HCT116 (cell line): ENCODE measurements around the gene INO80. TPM values are rescaled to one million over a fixed set of nuclear protein-coding genes. Genes with fewer than 3 reads are reported as not detected.

ENCODE experiments used
- ATAC-seq: fragments of 200-7000 bp; cut with Tn5 transposase; 2 replicates; pipeline ENCODE4 v1.9.1; 2020; ENCODE audit warnings: mild to moderate bottlenecking, moderate library complexity
- BruUV-seq: library from RNA; stranded (reverse); fragments of 400-500 nt; replicated peaks from 2 replicates; lab custom pipeline; 2021; lab: Mats Ljungman, UMichigan
- CTCF ChIA-PET: fragments of 300-600 bp; sonication (Branson Sonifier 250); formaldehyde crosslinking; loops from one replicate; lab custom pipeline; 2021; ENCODE audit warnings: antibody characterized with exemption; lab: Charles Lee
- POLR2A ChIA-PET: fragments of 300-600, 350-600 bp; sonication (Branson Sonifier 250); formaldehyde crosslinking; loops from one replicate; lab custom pipeline; 2021; ENCODE audit warnings: antibody characterized with exemption; lab: Charles Lee
- RAD21 ChIA-PET, 2 experiments: fragments of 300-600 bp; sonication (Branson Sonifier 250); formaldehyde crosslinking; loops; one replicate each; lab custom pipeline; 2023; ENCODE audit warnings: low total read pairs in 2 of 2; ENCODE audit not compliant: uncharacterized antibody in 2 of 2, unreplicated experiment in 2 of 2, low non-redundant PET in 1 of 2; lab: Charles Lee
- DNase-seq: peaks from one replicate; pipeline ENCODE4 v3.0.0-alpha.2; 2010; ENCODE audit warnings: low read depth, low spot score
- H2AFZ ChIP-seq: fragments of 200-600 bp; shearing (Covaris generic), sonication (generic); 2 replicates; pipeline ENCODE4 v1.6.1; 2017; ENCODE audit warnings: low read depth, mixed run types, mixed read lengths, antibody characterized with exemption, low read length; ENCODE audit not compliant: poor library complexity, severe bottlenecking
- H3K27ac ChIP-seq: 2 replicates; pipeline ENCODE4 v1.5.1; 2012; ENCODE audit warnings: low read depth, low read length
- H3K27me3 ChIP-seq: fragments of 200-600 bp; sonication (generic); 2 replicates; pipeline ENCODE4 v1.6.1; 2016; ENCODE audit warnings: mixed run types, low read length, mixed read lengths; ENCODE audit not compliant: insufficient read depth
- H3K36me3 ChIP-seq, 2 experiments: fragments of 200-500 bp in 1 of 2; fragments of 200-600 bp in 1 of 2; sonication (Bioruptor generic) in 1 of 2; sonication (generic) in 1 of 2; 2 replicates each; pipeline versions ENCODE4 v1.5.1 to v1.6.1; 2014 to 2016; ENCODE audit warnings: low read length in 2 of 2, inconsistent platforms in 1 of 2, mixed read lengths in 1 of 2, mixed run types in 1 of 2; ENCODE audit not compliant: insufficient read depth in 2 of 2, control insufficient read depth in 1 of 2
- H3K4me1 ChIP-seq, 2 experiments: fragments of 200-600 bp in 1 of 2; sonication (generic) in 1 of 2; 2 replicates each; pipeline versions ENCODE4 v1.5.1 to v1.6.1; 2012 to 2017; ENCODE audit warnings: low read length in 2 of 2, inconsistent platforms in 1 of 2, mild to moderate bottlenecking in 1 of 2, mixed read lengths in 1 of 2, mixed run types in 1 of 2, moderate library complexity in 1 of 2; ENCODE audit not compliant: insufficient read depth in 2 of 2, control insufficient read depth in 1 of 2
- H3K4me2 ChIP-seq: fragments of 200-600 bp; sonication (generic); 2 replicates; pipeline ENCODE4 v1.6.1; 2017; ENCODE audit warnings: mixed run types, low read length, mixed read lengths
- H3K4me3 ChIP-seq, 2 experiments: fragments of 200-600 bp in 1 of 2; sonication (generic) in 1 of 2; replicated peaks in 1 of 2; 2 replicates each; pipeline ENCODE4 v1.5.1; 2011 to 2016; ENCODE audit warnings: low read length in 2 of 2, control low read depth in 1 of 2, low read depth in 1 of 2, mild to moderate bottlenecking in 1 of 2, mixed read lengths in 1 of 2, mixed run types in 1 of 2
- H3K79me2 ChIP-seq: fragments of 200-600 bp; sonication (generic); 2 replicates; pipeline ENCODE4 v1.6.1; 2017; ENCODE audit warnings: mild to moderate bottlenecking, mixed run types, low read length, moderate library complexity, mixed read lengths; ENCODE audit not compliant: insufficient read depth
- H3K9ac ChIP-seq: fragments of 200-600 bp; sonication (generic); 2 replicates; pipeline ENCODE4 v1.6.1; 2016; ENCODE audit warnings: low read length, mixed read lengths
- H3K9me2 ChIP-seq: fragments of 200-600 bp; sonication (generic), shearing (Covaris generic); 2 replicates; pipeline ENCODE4 v1.6.1; 2017; ENCODE audit warnings: mixed run types, mild to moderate bottlenecking, moderate library complexity; ENCODE audit not compliant: insufficient read depth
- H3K9me3 ChIP-seq, 2 experiments: fragments of 200-500 bp in 1 of 2; fragments of 200-600 bp in 1 of 2; sonication (Bioruptor generic) in 1 of 2; sonication (generic) in 1 of 2; 2 replicates each; pipeline ENCODE4 v1.6.1; 2014 to 2017; ENCODE audit warnings: low read length in 2 of 2, mixed read lengths in 2 of 2, inconsistent platforms in 1 of 2, low read depth in 1 of 2, mild to moderate bottlenecking in 1 of 2, mixed run types in 1 of 2, moderate library complexity in 1 of 2; ENCODE audit not compliant: control insufficient read depth in 1 of 2, insufficient read depth in 1 of 2
- H4K20me1 ChIP-seq: fragments of 200-600 bp; sonication (generic), shearing (Covaris generic); 2 replicates; pipeline ENCODE4 v1.6.1; 2017; ENCODE audit warnings: mixed run types, mild to moderate bottlenecking, moderate library complexity; ENCODE audit not compliant: insufficient read depth
- CBX3 ChIP-seq: IDR thresholded peaks from 2 replicates; pipeline ENCODE4 v1.6.1; 2012; ENCODE audit warnings: low read depth
- CEBPB ChIP-seq: IDR thresholded peaks from 2 replicates; pipeline ENCODE4 v1.6.1; 2012; ENCODE audit warnings: low read depth
- EGR1 ChIP-seq: IDR thresholded peaks from 2 replicates; pipeline ENCODE4 v1.6.1; 2012; ENCODE audit warnings: low read depth
- ELF1 ChIP-seq: IDR thresholded peaks from 2 replicates; pipeline ENCODE4 v1.6.1; 2012; ENCODE audit warnings: low read depth, borderline replicate concordance
- EZH2 ChIP-seq: fragments of 200-600 bp; sonication (generic); IDR thresholded peaks from 2 replicates; pipeline ENCODE4 v1.6.1; 2017; ENCODE audit warnings: antibody characterized with exemption, mixed run types
- EZH2phosphoT487 ChIP-seq: fragments of 200-600 bp; IDR thresholded peaks from 2 replicates; pipeline ENCODE4 v1.6.1; 2018; ENCODE audit warnings: antibody characterized with exemption, borderline replicate concordance
- POLR2A ChIP-seq: IDR thresholded peaks from 2 replicates; pipeline ENCODE4 v1.7.0; 2011; ENCODE audit warnings: borderline replicate concordance; ENCODE audit not compliant: insufficient read depth, insufficient read length; ENCODE audit errors: extremely low read depth
- POLR2AphosphoS5 ChIP-seq: IDR thresholded peaks from 2 replicates; pipeline ENCODE4 v1.6.1; 2011; ENCODE audit warnings: mild to moderate bottlenecking, low read depth, low read length, moderate library complexity
- SIN3A ChIP-seq: IDR thresholded peaks from 2 replicates; pipeline ENCODE4 v1.6.1; 2012; ENCODE audit warnings: low read depth
- SP1 ChIP-seq: IDR thresholded peaks from 2 replicates; pipeline ENCODE4 v1.6.1; 2012; ENCODE audit warnings: low read depth
- SRF ChIP-seq: IDR thresholded peaks from 2 replicates; pipeline ENCODE4 v1.6.1; 2012; ENCODE audit warnings: low read depth
- TCF7L2 ChIP-seq: IDR thresholded peaks from 2 replicates; pipeline ENCODE4 v1.7.0; 2011; ENCODE audit warnings: borderline replicate concordance, inconsistent platforms; ENCODE audit not compliant: insufficient read depth, insufficient read length; ENCODE audit errors: extremely low read depth
- YY1 ChIP-seq: IDR thresholded peaks from 2 replicates; pipeline ENCODE4 v1.6.1; 2011; ENCODE audit warnings: low read length, low read depth, moderate library complexity, mild to moderate bottlenecking; ENCODE audit not compliant: insufficient replicate concordance; ENCODE audit errors: extremely low read depth
- ZFX ChIP-seq: fragments of 450-650 bp; IDR thresholded peaks from 2 replicates; pipeline ENCODE4 v1.6.1; 2017
- ZNF274 ChIP-seq: fragments of 200-500 bp; sonication (Bioruptor generic); IDR thresholded peaks from 2 replicates; pipeline ENCODE4 v1.6.1; 2014; ENCODE audit warnings: mild to moderate bottlenecking, low read depth, low read length, inconsistent platforms
- intact Hi-C: fragments of 100-400 bp; cut with micrococcal nuclease; formaldehyde crosslinking; loops from 2 replicates; pipeline ENCODE4 v1.10.0; 2022
- total RNA-seq: library from RNA; stranded (reverse); gene quantifications from one replicate; pipeline ENCODE4 v1.2.1, GENCODE V29; 2021; ENCODE audit not compliant: unreplicated experiment
- TF ChIP-seq, protein P1 (sequence below): IDR thresholded peaks from 2 replicates; pipeline ENCODE4 v1.6.1; 2012; ENCODE audit warnings: low read depth
- TF ChIP-seq, protein P2 (sequence below): IDR thresholded peaks from 2 replicates; pipeline ENCODE4 v1.6.1; 2011; ENCODE audit warnings: mild to moderate bottlenecking, low read length, moderate library complexity; ENCODE audit not compliant: insufficient replicate concordance; ENCODE audit errors: extremely low read depth
- TF ChIP-seq, protein P3 (sequence below): IDR thresholded peaks from 2 replicates; pipeline ENCODE4 v1.6.1; 2012

The INO80 gene
- total RNA-seq, 1 experiment from 2014 or later: 28.2 TPM

DNA sequence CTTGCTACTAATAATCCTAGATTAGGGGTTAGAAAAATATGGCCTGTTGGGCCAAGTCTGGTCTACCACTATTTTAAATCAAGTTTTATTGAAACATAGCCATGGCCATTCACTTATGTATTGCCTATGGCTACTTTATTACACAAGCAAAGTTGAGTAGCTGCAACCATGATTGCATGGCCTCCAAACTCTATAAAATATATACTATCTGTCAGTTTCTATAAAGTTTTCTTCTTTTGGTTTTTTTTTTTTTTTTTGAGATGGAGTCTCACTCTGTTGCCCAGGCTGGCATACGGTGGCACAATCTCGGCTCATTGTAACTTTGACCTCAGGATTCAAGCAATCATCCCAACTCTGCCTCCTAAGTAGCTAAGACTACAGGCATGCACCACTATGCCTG lies 60.4 kb downstream of the INO80 start:
- BruUV-seq: no TSS peak
- POLR2A ChIA-PET: no interaction called here
- no peak overlapping the region for H3K4me3 ChIP-seq
- no peak overlapping the region for H2AFZ ChIP-seq
- no peaks in the 10 kb centered on the region for H3K9me3 ChIP-seq
- RAD21 ChIA-PET: no interaction called here
- intact Hi-C loops: no loop called here
- DNase-seq: no peak
- TF ChIP-seq ZNF274 (no peak), EGR1 (no peak), CBX3 (no peak), SP1 (no peak), EZH2phosphoT487 (no peak), SIN3A (no peak), POLR2AphosphoS5 (no peak), SRF (no peak), TCF7L2 (no peak), ELF1 (no peak), EZH2 (no peak), ZFX (no peak), YY1 (no peak), CEBPB (no peak), POLR2A (no peak)
- TF ChIP-seq, protein P1, sequence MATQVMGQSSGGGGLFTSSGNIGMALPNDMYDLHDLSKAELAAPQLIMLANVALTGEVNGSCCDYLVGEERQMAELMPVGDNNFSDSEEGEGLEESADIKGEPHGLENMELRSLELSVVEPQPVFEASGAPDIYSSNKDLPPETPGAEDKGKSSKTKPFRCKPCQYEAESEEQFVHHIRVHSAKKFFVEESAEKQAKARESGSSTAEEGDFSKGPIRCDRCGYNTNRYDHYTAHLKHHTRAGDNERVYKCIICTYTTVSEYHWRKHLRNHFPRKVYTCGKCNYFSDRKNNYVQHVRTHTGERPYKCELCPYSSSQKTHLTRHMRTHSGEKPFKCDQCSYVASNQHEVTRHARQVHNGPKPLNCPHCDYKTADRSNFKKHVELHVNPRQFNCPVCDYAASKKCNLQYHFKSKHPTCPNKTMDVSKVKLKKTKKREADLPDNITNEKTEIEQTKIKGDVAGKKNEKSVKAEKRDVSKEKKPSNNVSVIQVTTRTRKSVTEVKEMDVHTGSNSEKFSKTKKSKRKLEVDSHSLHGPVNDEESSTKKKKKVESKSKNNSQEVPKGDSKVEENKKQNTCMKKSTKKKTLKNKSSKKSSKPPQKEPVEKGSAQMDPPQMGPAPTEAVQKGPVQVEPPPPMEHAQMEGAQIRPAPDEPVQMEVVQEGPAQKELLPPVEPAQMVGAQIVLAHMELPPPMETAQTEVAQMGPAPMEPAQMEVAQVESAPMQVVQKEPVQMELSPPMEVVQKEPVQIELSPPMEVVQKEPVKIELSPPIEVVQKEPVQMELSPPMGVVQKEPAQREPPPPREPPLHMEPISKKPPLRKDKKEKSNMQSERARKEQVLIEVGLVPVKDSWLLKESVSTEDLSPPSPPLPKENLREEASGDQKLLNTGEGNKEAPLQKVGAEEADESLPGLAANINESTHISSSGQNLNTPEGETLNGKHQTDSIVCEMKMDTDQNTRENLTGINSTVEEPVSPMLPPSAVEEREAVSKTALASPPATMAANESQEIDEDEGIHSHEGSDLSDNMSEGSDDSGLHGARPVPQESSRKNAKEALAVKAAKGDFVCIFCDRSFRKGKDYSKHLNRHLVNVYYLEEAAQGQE: no peak
- TF ChIP-seq, protein P2, sequence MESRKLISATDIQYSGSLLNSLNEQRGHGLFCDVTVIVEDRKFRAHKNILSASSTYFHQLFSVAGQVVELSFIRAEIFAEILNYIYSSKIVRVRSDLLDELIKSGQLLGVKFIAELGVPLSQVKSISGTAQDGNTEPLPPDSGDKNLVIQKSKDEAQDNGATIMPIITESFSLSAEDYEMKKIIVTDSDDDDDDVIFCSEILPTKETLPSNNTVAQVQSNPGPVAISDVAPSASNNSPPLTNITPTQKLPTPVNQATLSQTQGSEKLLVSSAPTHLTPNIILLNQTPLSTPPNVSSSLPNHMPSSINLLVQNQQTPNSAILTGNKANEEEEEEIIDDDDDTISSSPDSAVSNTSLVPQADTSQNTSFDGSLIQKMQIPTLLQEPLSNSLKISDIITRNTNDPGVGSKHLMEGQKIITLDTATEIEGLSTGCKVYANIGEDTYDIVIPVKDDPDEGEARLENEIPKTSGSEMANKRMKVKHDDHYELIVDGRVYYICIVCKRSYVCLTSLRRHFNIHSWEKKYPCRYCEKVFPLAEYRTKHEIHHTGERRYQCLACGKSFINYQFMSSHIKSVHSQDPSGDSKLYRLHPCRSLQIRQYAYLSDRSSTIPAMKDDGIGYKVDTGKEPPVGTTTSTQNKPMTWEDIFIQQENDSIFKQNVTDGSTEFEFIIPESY: no peak
- TF ChIP-seq, protein P3, sequence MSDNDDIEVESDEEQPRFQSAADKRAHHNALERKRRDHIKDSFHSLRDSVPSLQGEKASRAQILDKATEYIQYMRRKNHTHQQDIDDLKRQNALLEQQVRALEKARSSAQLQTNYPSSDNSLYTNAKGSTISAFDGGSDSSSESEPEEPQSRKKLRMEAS: no peak
- TF ChIP-seq, all 23 proteins: peak for 0
- Histone ChIP-seq H3K9me2 (no peaks in the 10 kb centered on the region), H3K4me1 (no peaks in the 10 kb centered on the region), H3K9ac (no peak overlapping the region), H3K27ac (no peak overlapping the region), H3K79me2 (0 out of 2 replicates have a peak, but pooled peaks cover 8% of the 10 kb centered on the region), H3K36me3 (peaks cover 48 to 58% of the 10 kb centered on the region in 2 experiments), H3K27me3 (no peaks in the 10 kb centered on the region), H4K20me1 (0 out of 2 replicates have a peak, but pooled peaks cover 4% of the 10 kb centered on the region), H3K4me2 (no peak overlapping the region)
- no peak for ATAC-seq
- CTCF ChIA-PET: no interaction called here
